ENCODE data around the gene SDHA. TPM values are rescaled to one million over a fixed set of nuclear protein-coding genes. Genes with fewer than 3 reads are reported as not detected.
"Not testable (repeated sequence)": the region's sequence is repeated elsewhere in the genome, so short reads cannot be mapped to it uniquely, and the experiment has no call there.

Gene SDHA
- total and polyA plus RNA-seq, 9 donors: 69.6 to 169 (median 103) TPM

DNA sequence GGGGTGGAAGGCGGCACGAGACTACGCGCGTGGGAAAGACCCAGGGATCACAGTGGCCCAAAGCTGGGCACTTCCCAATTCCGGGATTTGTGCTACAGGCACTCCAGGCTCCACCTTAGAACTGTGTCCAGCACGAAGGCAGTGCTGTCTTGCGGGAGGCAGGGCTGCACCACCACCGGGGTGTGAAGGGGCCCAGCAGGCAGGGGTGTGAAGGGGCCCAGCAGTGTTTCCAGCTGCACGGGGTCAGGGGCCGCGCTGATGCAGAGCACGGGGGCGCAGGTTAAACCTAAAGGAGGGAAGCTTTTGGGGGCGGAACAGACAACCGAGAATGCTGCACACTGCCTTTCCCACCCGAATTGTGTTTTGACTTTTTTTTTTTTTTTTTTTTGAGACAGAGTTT lies 52.2 kb downstream of the SDHA start:
- Histone ChIP-seq H3K27ac (peak overlapping the region in 1 of 2 donors; percentile 83), H3K4me1 (ENCODE audit: insufficient read depth) (peaks cover 4% of the 10 kb centered on the region), H3K9me3 (no peaks in the 10 kb centered on the region), H3K36me3 (no peaks in the 10 kb centered on the region), H3K27me3 (no peaks in the 10 kb centered on the region), H3K4me3 (peak overlapping the region; percentile 74)
- intact Hi-C loops (cut with DNase I): no loop called here
- TF ChIP-seq EP300 (IDR thresholded peaks at IDR 0.05) (no peak), POLR2A (IDR thresholded peaks at IDR 0.05) (no peak), CTCF (IDR thresholded peaks at IDR 0.05) (no peak)
- 42 to 48% (median 44%) methylated on average over 17 of the region's 17 CpGs for WGBS, 3 donors
- DNase-seq: peak in 3 of 5 donors; percentile 45 to 54 (median 49)

GRCh38 chr5:271828-272167 lies 53.7 kb downstream of the SDHA start:
- intact Hi-C loops (cut with DNase I); H3K9me3 ChIP-seq; H3K27me3 ChIP-seq; DNase-seq; H3K36me3 ChIP-seq; H3K4me1 ChIP-seq (ENCODE audit: insufficient read depth): not testable (repeated sequence)
- whole genome bisulfite sequencing, 3 donors: 0 to 2% (median 1%) methylated on average over 7 to 41 of the region's 41 CpGs
- Histone ChIP-seq H3K4me3 (peak overlapping the region; percentile 74), H3K27ac (peak overlapping the region; percentile 17 to 71)

DNA sequence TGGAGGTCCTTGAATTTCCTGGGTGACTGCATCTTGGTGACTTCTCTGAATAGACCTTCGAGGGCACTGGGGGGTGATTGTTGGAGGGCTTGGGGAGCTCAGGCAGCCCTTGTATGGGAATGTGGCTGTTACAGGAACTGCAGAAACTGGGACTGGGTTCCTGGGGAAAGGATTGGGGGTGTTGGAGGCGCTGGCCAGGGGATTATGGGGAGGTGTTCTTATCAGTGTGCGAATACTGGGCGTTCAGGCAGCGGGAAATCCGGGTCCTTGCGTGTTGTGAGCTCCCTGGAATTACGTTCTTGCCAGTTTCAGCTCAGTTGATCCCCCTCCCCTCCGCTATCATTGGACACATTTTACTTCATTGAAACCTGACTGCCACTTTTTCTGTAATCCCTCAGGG lies 55.0 kb downstream of the SDHA start:
- DNase-seq; H3K36me3 ChIP-seq; intact Hi-C loops (cut with DNase I); H3K9me3 ChIP-seq; H3K27me3 ChIP-seq; H3K27ac ChIP-seq; H3K4me3 ChIP-seq; H3K4me1 ChIP-seq (ENCODE audit: insufficient read depth): not testable (repeated sequence)
- WGBS, 3 donors: 70 to 82% (median 73%) methylated on average over 9 of the region's 9 CpGs

GRCh38 chr5:273491-273890 lies 55.4 kb downstream of the SDHA start:
- H3K27ac ChIP-seq; H3K36me3 ChIP-seq; H3K9me3 ChIP-seq; H3K4me3 ChIP-seq; H3K27me3 ChIP-seq; DNase-seq; intact Hi-C loops (cut with DNase I); H3K4me1 ChIP-seq (ENCODE audit: insufficient read depth): not testable (repeated sequence)
- WGBS, 3 donors: 81 to 85% (median 81%) methylated on average over 7 of the region's 7 CpGs

GRCh38 chr5:274346-274745 lies 56.2 kb downstream of the SDHA start:
- 82 to 85% (median 83%) methylated on average over 7 of the region's 7 CpGs for WGBS, 3 donors
- DNase-seq; H3K4me3 ChIP-seq; H3K36me3 ChIP-seq; H3K4me1 ChIP-seq (ENCODE audit: insufficient read depth); H3K9me3 ChIP-seq; intact Hi-C loops (cut with DNase I); H3K27ac ChIP-seq; H3K27me3 ChIP-seq: not testable (repeated sequence)

GRCh38 chr5:278646-279045 lies 60.5 kb downstream of the SDHA start:
- DNase-seq: peak in 1 of 5 donors; percentile 12
- Histone ChIP-seq H3K4me1 (ENCODE audit: insufficient read depth) (no peaks in the 10 kb centered on the region), H3K4me3 (no peak overlapping the region), H3K27ac (no peak overlapping the region), H3K9me3 (no peaks in the 10 kb centered on the region), H3K27me3 (no peaks in the 10 kb centered on the region), H3K36me3 (no peaks in the 10 kb centered on the region)
- intact Hi-C loops (cut with DNase I): no loop called here
- 88 to 90% (median 90%) methylated on average over 9 of the region's 9 CpGs for WGBS, 3 donors
- TF ChIP-seq EP300 (IDR thresholded peaks at IDR 0.05) (no peak), POLR2A (IDR thresholded peaks at IDR 0.05) (no peak), CTCF (IDR thresholded peaks at IDR 0.05) (no peak)

- H3K27me3 ChIP-seq; intact Hi-C loops (cut with DNase I); H3K36me3 ChIP-seq; H3K27ac ChIP-seq; H3K4me1 ChIP-seq (ENCODE audit: insufficient read depth); H3K9me3 ChIP-seq; H3K4me3 ChIP-seq: not testable (repeated sequence)
- peak in 1 of 5 donors; percentile 19 for DNase-seq
- 71 to 82% (median 73%) methylated on average over 14 of the region's 14 CpGs for WGBS, 3 donors
Measured at GRCh38 chr5:279051-279665, 61.0 kb downstream of the SDHA start.
